Endothelial cell (in vitro differentiated cells): ENCODE results near the gene CYSRT1. TPM values are rescaled to one million over a fixed set of nuclear protein-coding genes. Genes with fewer than 3 reads are reported as not detected.

Experiments
- DNase-seq: peaks from one replicate; pipeline ENCODE4 v3.0.0; 2021; ENCODE audit warnings: low spot score
- H3K27ac Mint-ChIP-seq: one replicate; pipeline ENCODE4 v1.8.0; 2021; ENCODE audit warnings: mixed read lengths, inconsistent platforms; ENCODE audit not compliant: unreplicated experiment
- H3K27me3 Mint-ChIP-seq: one replicate; pipeline ENCODE4 v1.8.0; 2021; ENCODE audit warnings: mild to moderate bottlenecking, moderate library complexity, mixed read lengths, inconsistent platforms; ENCODE audit not compliant: unreplicated experiment
- H3K36me3 Mint-ChIP-seq: one replicate; pipeline ENCODE4 v1.8.0; 2021; ENCODE audit warnings: mild to moderate bottlenecking, low read depth, mixed read lengths, inconsistent platforms; ENCODE audit not compliant: unreplicated experiment
- H3K4me1 Mint-ChIP-seq: one replicate; pipeline ENCODE4 v1.8.0; 2021; ENCODE audit warnings: mild to moderate bottlenecking, mixed read lengths, inconsistent platforms; ENCODE audit not compliant: unreplicated experiment
- H3K4me3 Mint-ChIP-seq: one replicate; pipeline ENCODE4 v1.8.0; 2021; ENCODE audit warnings: mild to moderate bottlenecking, mixed read lengths, inconsistent platforms; ENCODE audit not compliant: unreplicated experiment
- H3K9me3 Mint-ChIP-seq: one replicate; pipeline ENCODE4 v1.8.0; 2021; ENCODE audit warnings: mixed read lengths, inconsistent platforms; ENCODE audit not compliant: unreplicated experiment
- CTCF ChIP-seq: fragments of 200-600 bp; sonication (generic); IDR thresholded peaks from one replicate; pipeline ENCODE4 v1.5.0; 2021; ENCODE audit warnings: antibody characterized with exemption; ENCODE audit not compliant: unreplicated experiment
- total RNA-seq: library from RNA; stranded (reverse); fragmentation: NEBNext Ultra II Directional; extraction: Animal tissue kit (Norgen Biotek cat#: 25700); gene quantifications from one replicate; pipeline ENCODE4 v1.2.1, GENCODE V29; 2021; ENCODE audit not compliant: unreplicated experiment

Gene CYSRT1
- total RNA-seq, 1 donor from 2014 or later: 1.4 TPM

GRCh38 chr9:137243626-137244485 lies 18.9 kb downstream of the CYSRT1 start:
- peaks cover 11% of the 10 kb centered on the region for H3K36me3 Mint-ChIP-seq

GRCh38 chr9:137244486-137245449 lies 19.8 kb downstream of the CYSRT1 start:
- Mint-ChIP-seq H3K36me3 (peaks cover 8% of the 10 kb centered on the region), H3K27me3 (peaks cover 14% of the 10 kb centered on the region), H3K4me1 (peaks cover 27% of the 10 kb centered on the region), H3K4me3 (no peak overlapping the region), H3K9me3 (no peaks in the 10 kb centered on the region), H3K27ac (no peak overlapping the region)
- DNase-seq: no peak
- no peak for TF ChIP-seq CTCF

More at GRCh38 chr9:137243626-137244485, 18.9 kb downstream of the CYSRT1 start:
- DNase-seq: no peak
- Mint-ChIP-seq H3K27me3 (peaks cover 16% of the 10 kb centered on the region), H3K27ac (no peak overlapping the region), H3K4me1 (peaks cover 27% of the 10 kb centered on the region), H3K9me3 (no peaks in the 10 kb centered on the region), H3K4me3 (no peak overlapping the region)
- no peak for TF ChIP-seq CTCF

GRCh38 chr9:137245450-137246421 lies 20.8 kb downstream of the CYSRT1 start:
- H3K36me3 Mint-ChIP-seq: peaks cover 8% of the 10 kb centered on the region
- TF ChIP-seq CTCF: no peak
- H3K27ac Mint-ChIP-seq: no peak overlapping the region
- DNase-seq: no peak
- no peaks in the 10 kb centered on the region for H3K9me3 Mint-ChIP-seq
- H3K4me3 Mint-ChIP-seq: no peak overlapping the region
- H3K4me1 Mint-ChIP-seq: peaks cover 27% of the 10 kb centered on the region
- peaks cover 14% of the 10 kb centered on the region for H3K27me3 Mint-ChIP-seq

- Mint-ChIP-seq H3K4me1 (peaks cover 20% of the 10 kb centered on the region), H3K36me3 (peaks cover 6% of the 10 kb centered on the region), H3K27me3 (peaks cover 8% of the 10 kb centered on the region), H3K4me3 (no peak overlapping the region), H3K27ac (no peak overlapping the region), H3K9me3 (no peaks in the 10 kb centered on the region)
- no peak for TF ChIP-seq CTCF
- no peak for DNase-seq
These were observed 22.4 kb downstream of the CYSRT1 start for GRCh38 chr9:137247135-137247915.
